Measurements from ENCODE around the gene NUDT3.
"Not testable (repeated sequence)": the region's sequence is repeated elsewhere in the genome, so short reads cannot be mapped to it uniquely, and the experiment has no call there.

NUDT3 gene

GRCh38 chr6:34385793-34386195, 6.7 kb downstream of the NUDT3 start:
- TF ChIP-seq ZNF274 (IDR thresholded peaks at IDR 0.05; ENCODE audit: low read depth, low read length), result no peak
- no peak overlapping the region for H3K4me3 ChIP-seq (ENCODE audit: low read length)

GRCh38 chr6:34384321-34385153, 7.9 kb downstream of the NUDT3 start:
- H3K4me3 ChIP-seq (ENCODE audit: low read length), result no peak overlapping the region
- no peak for TF ChIP-seq ZNF274 (IDR thresholded peaks at IDR 0.05; ENCODE audit: low read depth, low read length)

- no peak overlapping the region for H3K4me3 ChIP-seq (ENCODE audit: low read length)
- no peak for TF ChIP-seq ZNF274 (IDR thresholded peaks at IDR 0.05; ENCODE audit: low read depth, low read length)
Observed at GRCh38 chr6:34383656-34384320, 8.7 kb downstream of the NUDT3 start.

GRCh38 chr6:34383161-34383631, 9.3 kb downstream of the NUDT3 start:
- no peak overlapping the region for H3K4me3 ChIP-seq (ENCODE audit: low read length)
- no peak for TF ChIP-seq ZNF274 (IDR thresholded peaks at IDR 0.05; ENCODE audit: low read depth, low read length)

GRCh38 chr6:34381081-34381480, 11.4 kb downstream of the NUDT3 start:
- TF ChIP-seq ZNF274 (IDR thresholded peaks at IDR 0.05; ENCODE audit: low read depth, low read length), result no peak

GRCh38 chr6:34378470-34378869, 14.0 kb downstream of the NUDT3 start:
- no peak for TF ChIP-seq ZNF274 (IDR thresholded peaks at IDR 0.05; ENCODE audit: low read depth, low read length)

More at GRCh38 chr6:34381081-34381480, 11.4 kb downstream of the NUDT3 start:
- no peak overlapping the region for H3K4me3 ChIP-seq (ENCODE audit: low read length)

GRCh38 chr6:34377984-34378383, 14.5 kb downstream of the NUDT3 start:
- H3K4me3 ChIP-seq (ENCODE audit: low read length), result no peak overlapping the region
- TF ChIP-seq ZNF274 (IDR thresholded peaks at IDR 0.05; ENCODE audit: low read depth, low read length), result no peak

More at GRCh38 chr6:34378470-34378869, 14.0 kb downstream of the NUDT3 start:
- H3K4me3 ChIP-seq (ENCODE audit: low read length), result no peak overlapping the region

GRCh38 chr6:34377571-34377970, 14.9 kb downstream of the NUDT3 start:
- H3K4me3 ChIP-seq (ENCODE audit: low read length), result not testable (repeated sequence)

GRCh38 chr6:34375833-34376232, 16.6 kb downstream of the NUDT3 start:
- no peak for TF ChIP-seq ZNF274 (IDR thresholded peaks at IDR 0.05; ENCODE audit: low read depth, low read length)
- H3K4me3 ChIP-seq (ENCODE audit: low read length), result no peak overlapping the region

- no peak overlapping the region for H3K4me3 ChIP-seq (ENCODE audit: low read length)
- TF ChIP-seq ZNF274 (IDR thresholded peaks at IDR 0.05; ENCODE audit: low read depth, low read length), result no peak
Observed at GRCh38 chr6:34374508-34374907, 18.0 kb downstream of the NUDT3 start.

- H3K4me3 ChIP-seq (ENCODE audit: low read length), result no peak overlapping the region
- no peak for TF ChIP-seq ZNF274 (IDR thresholded peaks at IDR 0.05; ENCODE audit: low read depth, low read length)
Observed at GRCh38 chr6:34374069-34374468, 18.4 kb downstream of the NUDT3 start.

GRCh38 chr6:34373511-34373910, 19.0 kb downstream of the NUDT3 start:
- TF ChIP-seq ZNF274 (IDR thresholded peaks at IDR 0.05; ENCODE audit: low read depth, low read length), result no peak
- H3K4me3 ChIP-seq (ENCODE audit: low read length), result no peak overlapping the region

GRCh38 chr6:34371865-34372264, 20.6 kb downstream of the NUDT3 start:
- H3K4me3 ChIP-seq (ENCODE audit: low read length), result not testable (repeated sequence)

GRCh38 chr6:34370361-34370760, 22.1 kb downstream of the NUDT3 start:
- TF ChIP-seq ZNF274 (IDR thresholded peaks at IDR 0.05; ENCODE audit: low read depth, low read length), result no peak
- H3K4me3 ChIP-seq (ENCODE audit: low read length), result no peak overlapping the region

- no peak for TF ChIP-seq ZNF274 (IDR thresholded peaks at IDR 0.05; ENCODE audit: low read depth, low read length)
- H3K4me3 ChIP-seq (ENCODE audit: low read length), result no peak overlapping the region
Observed at GRCh38 chr6:34369385-34369784, 23.1 kb downstream of the NUDT3 start.
